PC-9 (cell line): Measurements from ENCODE around the gene TPP1.

Source experiments
- CTCF ChIP-seq: fragments of 200-600 bp; sonication (generic); conservative IDR thresholded peaks from 2 replicates; pipeline ENCODE4 v1.6.1; 2017; ENCODE audit warnings: mixed run types, antibody characterized with exemption, mild to moderate bottlenecking, moderate library complexity
- EZH2 ChIP-seq: fragments of 200-600 bp; sonication (generic); IDR thresholded peaks from 2 replicates; pipeline ENCODE4 v1.8.0; 2017; ENCODE audit warnings: antibody characterized with exemption, low read depth

DNA sequence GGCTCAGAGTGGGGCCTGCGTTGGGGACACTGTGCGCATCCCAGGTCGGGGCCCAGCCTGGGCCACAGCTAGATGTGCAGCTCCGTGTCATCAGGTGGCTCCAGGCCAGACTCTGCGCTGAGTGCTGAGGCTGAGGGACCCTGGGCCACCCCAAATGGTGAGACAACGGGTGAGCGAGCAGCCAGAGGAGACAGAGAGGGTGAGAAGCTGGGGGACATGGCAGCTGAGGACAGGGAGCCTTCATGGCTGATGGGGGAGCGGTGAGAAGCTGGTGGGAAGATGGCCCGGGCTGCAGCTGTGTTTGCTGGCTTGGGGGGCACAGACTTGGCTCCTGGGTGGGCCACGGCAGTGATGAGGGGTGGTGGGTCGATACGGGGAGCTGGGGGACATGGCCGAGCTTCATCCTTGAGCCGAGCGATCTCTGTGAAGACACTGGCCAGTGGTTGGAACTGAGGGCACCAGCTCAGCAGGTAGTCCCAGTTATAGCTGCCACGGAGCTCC is 2.5 kb upstream of the TPP1 start:
- TF ChIP-seq CTCF, result no peak
- no peak for TF ChIP-seq EZH2
